ENCODE data around the gene WNT5A. TPM values are rescaled to one million over a fixed set of nuclear protein-coding genes. Genes with fewer than 3 reads are reported as not detected.

The WNT5A gene
- total RNA-seq, 1 donor from 2014 or later = 11.6 TPM

GRCh38 chr3:55481744-55482495 is 5.2 kb downstream of the WNT5A start:
- Mint-ChIP-seq H3K27me3 (ENCODE audit: low read depth) (no peaks in the 10 kb centered on the region), H3K4me3 (ENCODE audit: unreplicated experiment) (peak overlapping the region; percentile 73), H3K36me3 (ENCODE audit: low read depth) (no peaks in the 10 kb centered on the region), H3K9me3 (ENCODE audit: low read depth) (no peaks in the 10 kb centered on the region), H3K27ac (ENCODE audit: unreplicated experiment) (no peak overlapping the region), H3K4me1 (ENCODE audit: low read depth) (peaks cover 51% of the 10 kb centered on the region)
- peak; percentile 57 for TF ChIP-seq CTCF (IDR thresholded peaks at IDR 0.05)
- DNase-seq (ENCODE audit: low spot score) = no peak

GRCh38 chr3:55480911-55481743 is 6.0 kb downstream of the WNT5A start:
- Mint-ChIP-seq H3K36me3 (ENCODE audit: low read depth) (no peaks in the 10 kb centered on the region), H3K27ac (ENCODE audit: unreplicated experiment) (peak overlapping the region; percentile 38)
- DNase-seq (ENCODE audit: low spot score) = no peak

GRCh38 chr3:55477306-55478303 is 9.5 kb downstream of the WNT5A start:
- H3K4me1 Mint-ChIP-seq (ENCODE audit: low read depth) = peaks cover 27% of the 10 kb centered on the region
- H3K9me3 Mint-ChIP-seq (ENCODE audit: low read depth) = no peaks in the 10 kb centered on the region
- no peak for TF ChIP-seq CTCF (IDR thresholded peaks at IDR 0.05)
- H3K27ac Mint-ChIP-seq (ENCODE audit: unreplicated experiment) = peak overlapping the region; percentile 54
- DNase-seq (ENCODE audit: low spot score) = no peak
- H3K36me3 Mint-ChIP-seq (ENCODE audit: low read depth) = peaks cover 4% of the 10 kb centered on the region
- H3K27me3 Mint-ChIP-seq (ENCODE audit: low read depth) = no peaks in the 10 kb centered on the region
- H3K4me3 Mint-ChIP-seq (ENCODE audit: unreplicated experiment) = no peak overlapping the region

More at GRCh38 chr3:55480911-55481743, 6.0 kb downstream of the WNT5A start:
- H3K4me3 Mint-ChIP-seq (ENCODE audit: unreplicated experiment) = peak overlapping the region; percentile 73
- peak; percentile 35 for TF ChIP-seq CTCF (IDR thresholded peaks at IDR 0.05)
- H3K9me3 Mint-ChIP-seq (ENCODE audit: low read depth) = no peaks in the 10 kb centered on the region
- peaks cover 54% of the 10 kb centered on the region for H3K4me1 Mint-ChIP-seq (ENCODE audit: low read depth)
- no peaks in the 10 kb centered on the region for H3K27me3 Mint-ChIP-seq (ENCODE audit: low read depth)

- H3K27ac Mint-ChIP-seq (ENCODE audit: unreplicated experiment) = no peak overlapping the region
- no peak overlapping the region for H3K4me3 Mint-ChIP-seq (ENCODE audit: unreplicated experiment)
- H3K4me1 Mint-ChIP-seq (ENCODE audit: low read depth) = peaks cover 20% of the 10 kb centered on the region
- no peak for DNase-seq (ENCODE audit: low spot score)
- no peak for TF ChIP-seq CTCF (IDR thresholded peaks at IDR 0.05)
- H3K27me3 Mint-ChIP-seq (ENCODE audit: low read depth) = no peaks in the 10 kb centered on the region
- peaks cover 4% of the 10 kb centered on the region for H3K36me3 Mint-ChIP-seq (ENCODE audit: low read depth)
- H3K9me3 Mint-ChIP-seq (ENCODE audit: low read depth) = no peaks in the 10 kb centered on the region
Measured at GRCh38 chr3:55476515-55476914, 10.6 kb downstream of the WNT5A start.

All from chondrocyte (in vitro differentiated cells).